PFSK-1 (cell line): ENCODE results near the gene S100Z.

Experiments used
- POLR2AphosphoS5 ChIP-seq: IDR thresholded peaks from 2 replicates; pipeline ENCODE4 v1.6.1; 2012; ENCODE audit warnings: low read depth, mild to moderate bottlenecking, control low read depth, low read length, moderate library complexity
- SIN3A ChIP-seq: IDR thresholded peaks from 2 replicates; pipeline ENCODE4 v1.6.1; 2012; ENCODE audit warnings: mild to moderate bottlenecking, low read length, moderate library complexity, borderline replicate concordance; ENCODE audit not compliant: insufficient read depth
- TAF1 ChIP-seq: IDR thresholded peaks from 2 replicates; pipeline ENCODE4 v1.6.1; 2012; ENCODE audit warnings: low read length, control low read depth, borderline replicate concordance; ENCODE audit not compliant: insufficient read depth
- TF ChIP-seq, protein P1 (sequence below), 2 experiments: IDR thresholded peaks; 2 replicates each; pipeline versions ENCODE4 v1.6.1 to v1.8.0; 2011 to 2012; ENCODE audit warnings: low read depth in 2 of 2, low read length in 2 of 2, control low read depth in 1 of 2, inconsistent platforms in 1 of 2, mild to moderate bottlenecking in 1 of 2, moderate library complexity in 1 of 2; ENCODE audit not compliant: insufficient read depth in 1 of 2

DNA sequence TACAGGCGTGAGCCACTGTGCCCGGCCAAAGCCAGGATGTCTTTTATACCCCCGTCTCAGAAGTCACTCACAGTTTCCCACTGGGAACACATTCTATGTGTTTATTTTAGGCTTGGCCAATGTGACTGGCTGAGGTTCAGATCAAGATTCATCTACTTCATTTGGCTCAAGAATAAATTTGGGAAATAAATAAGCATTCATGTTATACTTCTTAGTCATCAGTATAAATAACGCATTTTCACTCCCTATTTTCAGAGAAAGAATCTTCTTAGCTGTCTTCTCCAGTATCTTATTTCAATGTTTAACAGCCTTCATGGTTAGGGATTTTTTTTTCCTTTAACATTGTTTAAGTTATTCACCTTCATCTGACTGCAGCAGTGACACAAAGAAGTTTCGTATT, 11.8 kb downstream of the S100Z start:
- TF ChIP-seq TAF1 (no peak), POLR2AphosphoS5 (no peak), SIN3A (no peak)
- TF ChIP-seq, protein P1, sequence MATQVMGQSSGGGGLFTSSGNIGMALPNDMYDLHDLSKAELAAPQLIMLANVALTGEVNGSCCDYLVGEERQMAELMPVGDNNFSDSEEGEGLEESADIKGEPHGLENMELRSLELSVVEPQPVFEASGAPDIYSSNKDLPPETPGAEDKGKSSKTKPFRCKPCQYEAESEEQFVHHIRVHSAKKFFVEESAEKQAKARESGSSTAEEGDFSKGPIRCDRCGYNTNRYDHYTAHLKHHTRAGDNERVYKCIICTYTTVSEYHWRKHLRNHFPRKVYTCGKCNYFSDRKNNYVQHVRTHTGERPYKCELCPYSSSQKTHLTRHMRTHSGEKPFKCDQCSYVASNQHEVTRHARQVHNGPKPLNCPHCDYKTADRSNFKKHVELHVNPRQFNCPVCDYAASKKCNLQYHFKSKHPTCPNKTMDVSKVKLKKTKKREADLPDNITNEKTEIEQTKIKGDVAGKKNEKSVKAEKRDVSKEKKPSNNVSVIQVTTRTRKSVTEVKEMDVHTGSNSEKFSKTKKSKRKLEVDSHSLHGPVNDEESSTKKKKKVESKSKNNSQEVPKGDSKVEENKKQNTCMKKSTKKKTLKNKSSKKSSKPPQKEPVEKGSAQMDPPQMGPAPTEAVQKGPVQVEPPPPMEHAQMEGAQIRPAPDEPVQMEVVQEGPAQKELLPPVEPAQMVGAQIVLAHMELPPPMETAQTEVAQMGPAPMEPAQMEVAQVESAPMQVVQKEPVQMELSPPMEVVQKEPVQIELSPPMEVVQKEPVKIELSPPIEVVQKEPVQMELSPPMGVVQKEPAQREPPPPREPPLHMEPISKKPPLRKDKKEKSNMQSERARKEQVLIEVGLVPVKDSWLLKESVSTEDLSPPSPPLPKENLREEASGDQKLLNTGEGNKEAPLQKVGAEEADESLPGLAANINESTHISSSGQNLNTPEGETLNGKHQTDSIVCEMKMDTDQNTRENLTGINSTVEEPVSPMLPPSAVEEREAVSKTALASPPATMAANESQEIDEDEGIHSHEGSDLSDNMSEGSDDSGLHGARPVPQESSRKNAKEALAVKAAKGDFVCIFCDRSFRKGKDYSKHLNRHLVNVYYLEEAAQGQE (IDR thresholded peaks at IDR 0.05; ENCODE audit: insufficient read depth in 1 of 2, low read depth in 2 of 2, low read length in 2 of 2) = no peak
